Head of caudate nucleus (tissue), 42 donors: ENCODE results near the gene ARHGAP15.

ENCODE experiments used
- DNase-seq, 42 donors: peaks; one replicate each; pipeline versions ENCODE4 v3.0.0 to v3.0.0-alpha.2; 2020 to 2021; ENCODE audit warnings: mixed read lengths in 7 of 42
- intact Hi-C: fragments of 100-400 bp; cut with DNase I; formaldehyde crosslinking; loops from one replicate; pipeline ENCODE4 v1.15.0; 2022

ARHGAP15 gene

DNA sequence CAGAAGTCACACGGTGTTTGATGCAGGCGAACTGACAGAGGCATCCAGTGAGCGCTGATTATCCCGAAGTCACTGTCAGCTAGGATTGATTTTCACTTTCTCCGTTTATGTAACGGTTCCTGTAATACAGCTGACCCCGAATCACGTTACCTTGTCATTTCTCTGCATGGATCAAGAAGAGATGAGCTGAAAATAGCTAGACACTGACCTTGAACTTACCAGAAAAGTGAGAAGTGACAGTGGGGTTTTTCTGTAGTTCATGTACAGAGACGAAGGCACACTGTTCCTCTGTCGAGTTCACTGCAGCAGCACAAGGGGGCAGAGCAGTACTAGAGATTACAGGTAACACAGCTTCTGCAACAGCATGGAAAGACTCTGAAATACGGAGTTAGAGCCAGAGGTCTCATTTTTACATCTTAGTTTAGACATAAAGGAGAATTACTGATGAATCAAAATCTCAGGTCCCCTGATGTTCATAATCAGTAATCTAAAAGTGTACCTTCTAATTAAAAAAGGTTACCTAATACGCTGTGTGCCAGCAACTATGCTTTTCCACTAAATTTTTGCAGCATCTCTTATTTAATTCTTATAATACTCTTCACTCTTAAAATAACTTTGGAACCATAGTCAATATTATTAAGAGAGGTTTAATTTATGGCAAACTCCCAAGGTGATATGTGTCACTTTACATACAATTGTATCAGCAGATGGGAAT, 33.1 kb downstream of the ARHGAP15 start:
- intact Hi-C loops = no loop called here
- DNase-seq = peak in 39 of 42 donors; percentile 11 to 87 (median 52)

DNA sequence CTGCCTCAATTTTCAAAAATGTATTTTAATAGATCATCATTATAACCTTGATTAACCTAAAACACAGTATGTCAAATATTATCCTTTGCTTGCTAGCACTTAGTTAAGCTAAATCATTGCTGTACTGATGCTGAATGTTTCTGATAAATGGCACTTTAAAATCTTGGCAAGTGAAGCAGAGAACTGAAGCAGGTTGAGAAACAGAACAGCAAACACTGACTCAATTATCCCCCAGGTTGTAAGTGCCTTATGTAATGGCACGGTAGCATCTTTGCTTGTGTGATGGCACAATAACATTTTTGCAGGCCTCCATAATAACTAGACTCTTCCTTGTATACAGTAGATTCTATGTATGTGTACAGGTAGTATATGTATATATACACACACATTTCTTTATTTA, 33.8 kb downstream of the ARHGAP15 start:
- DNase-seq = no peak
- intact Hi-C loops = no loop called here

GRCh38 chr2:143163499-143163898, 34.3 kb downstream of the ARHGAP15 start:
- DNase-seq = no peak
- intact Hi-C loops = no loop called here

GRCh38 chr2:143165291-143165690, 36.1 kb downstream of the ARHGAP15 start:
- intact Hi-C loops = no loop called here
- DNase-seq = no peak

DNA sequence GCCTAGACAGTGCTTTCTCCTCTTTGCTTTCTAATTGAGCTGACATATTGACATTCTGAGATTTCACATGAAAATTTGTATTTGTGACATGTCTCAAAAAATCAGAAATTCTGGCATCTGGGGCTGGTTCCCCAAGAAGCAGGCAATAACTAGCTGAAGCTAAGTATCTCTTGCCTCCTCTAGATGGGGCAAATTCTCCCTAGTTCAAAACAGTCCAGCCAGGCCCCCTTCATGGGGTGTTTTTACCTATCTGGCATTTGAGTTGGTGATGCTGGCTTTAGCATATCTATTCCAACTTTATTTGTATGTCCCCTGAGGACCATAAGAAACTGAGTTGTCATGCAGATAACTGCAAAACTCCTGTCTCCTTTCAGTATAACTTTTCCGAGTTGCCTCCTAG, 39.9 kb downstream of the ARHGAP15 start:
- intact Hi-C loops = no loop called here
- no peak for DNase-seq

- no peak for DNase-seq
- intact Hi-C loops = no loop called here
Measured at GRCh38 chr2:143171817-143172216, 42.6 kb downstream of the ARHGAP15 start.

DNA sequence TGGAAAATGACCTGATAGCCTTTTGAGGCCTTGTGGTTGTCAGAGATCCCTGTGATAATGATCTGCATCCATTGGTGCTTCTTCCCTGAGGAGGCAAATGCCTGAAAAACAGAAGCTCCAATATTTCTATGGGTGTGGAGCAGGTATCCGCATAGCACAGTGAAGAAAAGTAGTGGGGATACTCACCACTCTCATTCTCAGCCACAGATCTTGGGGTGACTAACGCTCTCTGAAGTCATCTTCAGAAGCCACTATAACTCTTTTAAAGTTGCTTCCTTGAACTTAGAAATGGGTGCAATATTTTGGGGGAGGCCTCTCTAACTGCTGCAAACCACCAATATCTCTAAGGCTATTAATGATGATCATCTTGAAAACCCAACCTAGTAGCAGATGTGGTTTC, 46.2 kb downstream of the ARHGAP15 start:
- intact Hi-C loops = no loop called here
- DNase-seq = no peak

DNA sequence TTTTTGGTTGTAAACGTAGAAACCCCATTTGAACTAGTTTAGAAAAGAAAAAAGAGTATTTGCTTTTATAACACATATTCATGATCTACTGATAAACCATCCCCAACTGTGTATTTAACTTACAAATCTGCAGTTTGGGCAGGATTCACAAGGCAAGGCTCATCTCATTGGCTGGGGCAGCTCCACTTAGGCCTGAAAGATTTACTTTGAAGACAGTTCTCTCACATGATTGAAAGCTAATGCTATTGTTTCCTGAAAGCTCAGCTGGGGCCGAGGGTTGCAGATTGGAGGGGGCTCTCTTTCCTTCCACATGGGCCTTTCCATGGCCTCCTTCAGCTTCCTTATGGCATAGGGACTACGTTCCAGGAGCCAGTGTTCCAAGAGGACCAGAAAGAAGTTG, 47.4 kb downstream of the ARHGAP15 start:
- no peak for DNase-seq
- intact Hi-C loops = no loop called here

- intact Hi-C loops = no loop called here
- DNase-seq = no peak
Measured at GRCh38 chr2:143177096-143177786, 48.0 kb downstream of the ARHGAP15 start.

- intact Hi-C loops = no loop called here
- DNase-seq = no peak
Measured at GRCh38 chr2:143181494-143181893, 52.3 kb downstream of the ARHGAP15 start.

DNA sequence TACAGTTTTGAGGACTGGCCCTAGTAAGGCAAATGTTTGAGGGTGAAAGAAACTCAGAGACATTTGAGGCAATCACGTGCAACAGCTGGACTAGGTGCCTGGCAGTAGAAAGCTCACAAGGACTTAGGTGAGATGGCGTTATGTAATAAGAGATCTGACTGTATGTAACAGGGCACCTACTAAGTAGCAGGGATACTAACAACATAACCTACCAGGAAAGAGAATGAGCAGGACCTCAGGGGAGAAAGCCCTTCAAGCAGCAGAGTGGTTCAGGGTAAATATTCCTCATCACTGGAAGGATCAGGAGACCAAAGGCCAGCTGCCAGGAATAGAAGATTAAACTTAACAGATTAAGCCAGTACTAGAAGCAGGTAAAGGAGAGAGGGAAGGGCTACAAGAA, 53.4 kb downstream of the ARHGAP15 start:
- intact Hi-C loops = no loop called here

GRCh38 chr2:143183804-143184463, 54.7 kb downstream of the ARHGAP15 start:
- intact Hi-C loops = no loop called here
- DNase-seq = no peak

More for the DNA sequence above, 53.4 kb downstream of the ARHGAP15 start:
- no peak for DNase-seq

DNA sequence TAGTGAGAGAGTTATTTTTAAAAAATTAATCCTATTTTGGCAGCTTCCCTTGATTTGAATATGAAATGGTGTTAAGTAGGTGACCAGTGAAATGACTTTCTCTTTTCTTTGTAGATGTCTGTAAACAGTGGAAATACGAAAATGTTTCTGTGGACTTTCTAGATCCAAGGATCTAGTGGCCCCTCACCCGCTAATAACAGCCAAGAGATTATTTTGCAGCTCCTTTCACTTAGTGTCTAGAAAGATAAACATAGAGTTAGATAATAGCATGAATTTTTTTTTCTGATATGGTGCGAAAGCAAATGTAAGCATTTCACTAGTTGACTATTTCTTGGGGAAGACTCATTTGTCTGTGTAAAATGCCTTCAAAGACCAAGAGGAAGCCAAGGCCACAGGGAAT, 57.7 kb downstream of the ARHGAP15 start:
- intact Hi-C loops = no loop called here
- DNase-seq = no peak

- intact Hi-C loops = no loop called here
- DNase-seq = no peak
Measured at GRCh38 chr2:143190431-143190830, 61.2 kb downstream of the ARHGAP15 start.

GRCh38 chr2:143192106-143192505, 62.9 kb downstream of the ARHGAP15 start:
- intact Hi-C loops = no loop called here
- DNase-seq = no peak

DNA sequence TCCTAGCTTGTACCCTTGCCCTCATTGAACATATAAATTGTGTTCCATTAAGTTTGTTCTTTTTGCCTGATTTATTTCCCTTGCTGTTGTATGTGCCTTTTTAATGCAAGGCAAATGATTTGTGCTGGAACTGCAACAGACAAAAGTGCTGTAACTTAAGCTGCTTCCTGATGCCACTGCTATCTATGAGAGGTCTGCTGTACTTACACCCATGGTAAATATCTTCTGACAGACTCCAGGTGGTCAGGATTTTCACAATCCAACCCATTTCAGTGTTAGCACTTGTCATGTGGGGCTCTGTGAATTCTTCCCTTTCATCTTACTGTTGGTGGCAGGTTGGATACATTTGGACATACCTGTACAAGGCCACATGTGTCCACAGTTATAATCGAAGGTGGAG, 63.5 kb downstream of the ARHGAP15 start:
- no peak for DNase-seq
- intact Hi-C loops = no loop called here

GRCh38 chr2:143193121-143193520, 63.9 kb downstream of the ARHGAP15 start:
- peak in 7 of 42 donors; percentile 1 to 37 (median 9) for DNase-seq
- intact Hi-C loops = no loop called here

- intact Hi-C loops = no loop called here
- DNase-seq = no peak
Measured at GRCh38 chr2:143195511-143195910, 66.3 kb downstream of the ARHGAP15 start.

- DNase-seq = no peak
- intact Hi-C loops = no loop called here
Measured at GRCh38 chr2:143204062-143204461, 74.8 kb downstream of the ARHGAP15 start.

DNA sequence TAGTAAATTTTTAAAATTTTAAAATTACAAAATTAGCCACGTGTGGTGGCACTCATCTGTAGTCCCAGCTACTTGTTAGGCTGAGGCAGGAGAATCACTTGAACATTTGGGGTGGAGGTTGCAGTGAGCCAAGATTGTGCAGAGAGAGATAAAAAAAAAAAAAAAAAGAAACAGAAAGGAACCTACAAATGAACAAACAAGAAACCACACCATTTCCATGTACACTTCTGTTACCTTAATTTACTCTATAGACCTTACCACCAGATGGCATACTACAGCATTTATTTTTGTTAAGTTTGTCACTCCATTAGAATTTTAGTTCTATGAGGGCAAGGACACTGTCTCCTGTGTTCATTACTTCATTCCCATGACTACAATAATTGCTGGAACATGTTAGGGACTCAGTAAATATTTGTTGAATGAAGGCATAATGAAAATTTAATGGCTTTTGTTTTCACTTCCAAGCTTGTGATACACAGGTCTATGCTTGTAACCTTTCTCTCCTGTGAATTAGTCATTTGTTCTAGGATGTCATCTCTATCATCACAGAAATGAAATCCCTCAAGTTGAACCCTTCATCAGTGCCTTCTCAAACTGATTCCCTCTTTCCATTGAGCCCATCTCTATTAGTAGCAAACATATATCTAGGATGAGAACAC, 76.0 kb downstream of the ARHGAP15 start:
- intact Hi-C loops = no loop called here

More for the DNA sequence above, 76.0 kb downstream of the ARHGAP15 start:
- DNase-seq = no peak
